ENCODE data around the gene HAL. TPM values are rescaled to one million over a fixed set of nuclear protein-coding genes. Genes with fewer than 3 reads are reported as not detected.

HAL gene
- total and polyA plus RNA-seq, 2 of the 13 experiments (the other 11 are each of a cell fraction or from before 2014, with no cell fraction given) = 0.89 to 37.8 TPM

DNA sequence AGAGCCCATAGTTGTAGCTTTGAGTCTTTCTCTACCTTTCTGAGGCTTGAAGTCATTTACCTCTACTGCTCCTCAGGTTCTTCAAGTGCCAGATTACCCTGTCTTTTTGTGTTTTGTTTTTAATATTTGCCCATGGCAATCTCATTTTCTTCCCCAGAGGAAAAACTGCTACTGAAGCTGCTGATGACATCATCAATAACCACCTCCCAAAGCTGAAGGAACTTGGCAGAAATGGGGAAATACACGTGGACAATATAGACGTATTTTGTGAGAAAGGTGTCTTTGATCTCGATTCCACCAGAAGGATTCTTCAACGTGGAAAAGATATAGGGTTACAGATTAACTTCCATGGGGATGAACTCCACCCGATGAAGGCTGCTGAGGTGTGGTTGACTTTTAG lies 35.9 kb downstream of the HAL start:
- no peak for FAIRE-seq
- ATAC-seq = no peak
- TF ChIP-seq CREB1 (IDR thresholded peaks at IDR 0.05) (peak; percentile 74), CREB1 (CRISPR knock-in tag; IDR thresholded peaks at IDR 0.05) (no peak), ATF7 (IDR thresholded peaks at IDR 0.05) (peak; percentile 95), ATF7 (CRISPR knock-in tag; IDR thresholded peaks at IDR 0.05) (no peak), SALL1 (CRISPR knock-in tag; IDR thresholded peaks at IDR 0.05) (no peak)
- no peak for DNase-seq (ENCODE audit: low spot score)
- Histone ChIP-seq H4K20me1 (ENCODE audit: insufficient read depth, low read length) (no peaks in the 10 kb centered on the region), H3K4me3 (replicated peaks in 1 of 3; ENCODE audit: insufficient read depth in 1 of 3, low read depth in 2 of 3, low read length in 3 of 3) (no peak overlapping the region), H3K9ac (ENCODE audit: insufficient read depth, low read depth, low read length) (no peak overlapping the region), H2AFZ (ENCODE audit: low read length) (no peak overlapping the region), H3K4me1 (ENCODE audit: insufficient read depth, low read length) (peaks cover 48% of the 10 kb centered on the region), H3K27me3 (ENCODE audit: control insufficient read depth in 1 of 2, insufficient read depth in 2 of 2, low read length in 2 of 2) (no peaks in the 10 kb centered on the region), H3K36me3 (replicated peaks in 1 of 2; ENCODE audit: control insufficient read depth in 1 of 2, insufficient read depth in 2 of 2, low read length in 2 of 2) (peaks cover 0 to 1% of the 10 kb centered on the region in 2 experiments; a peak in 2 of 5 replicates), H3K9me3 (ENCODE audit: low read length) (no peaks in the 10 kb centered on the region), H3K27ac (ENCODE audit: extremely low read length, insufficient read depth, low read length) (no peak overlapping the region), H3K79me2 (ENCODE audit: insufficient read depth, low read length) (no peaks in the 10 kb centered on the region), H3K4me2 (ENCODE audit: low read depth, low read length) (no peak overlapping the region)
- in situ Hi-C loops (cut with HindIII; ENCODE audit: extremely low pct_ligation_motif_present, low pct_unique_long_range_greater_than_20kb) (no loop called here), intact Hi-C loops (cut with micrococcal nuclease; ENCODE audit: unreplicated experiment) (no loop called here)
- ChIA-PET POLR2A (interaction anchor here (1.6 to 2.4 kb wide), 4 partner anchors 17 to 42 kb away, joined by 4 to 13 read pairs (median 9); partner anchors contain the start of genes AMDHD1, CCDC38 and HAL), CTCF (ENCODE audit: low intra/inter-chr PET ratio, low total read pairs) (no interaction called here)
- BruUV-seq (replicated peaks) = no TSS peak
- WGBS (ENCODE audit: low lambda C conversion rate) = 48% methylated on average over 5 of the region's 5 CpGs

GRCh38 chr12:95959107-95959506 lies 37.0 kb downstream of the HAL start:
- Histone ChIP-seq H3K27ac (ENCODE audit: extremely low read length, insufficient read depth, low read length) (no peak overlapping the region), H3K9me3 (ENCODE audit: low read length) (no peaks in the 10 kb centered on the region), H4K20me1 (ENCODE audit: insufficient read depth, low read length) (no peaks in the 10 kb centered on the region), H3K79me2 (ENCODE audit: insufficient read depth, low read length) (no peaks in the 10 kb centered on the region), H3K4me3 (replicated peaks in 1 of 3; ENCODE audit: insufficient read depth in 1 of 3, low read depth in 2 of 3, low read length in 3 of 3) (no peak overlapping the region), H3K27me3 (ENCODE audit: control insufficient read depth in 1 of 2, insufficient read depth in 2 of 2, low read length in 2 of 2) (no peaks in the 10 kb centered on the region), H3K4me2 (ENCODE audit: low read depth, low read length) (no peak overlapping the region), H3K9ac (ENCODE audit: insufficient read depth, low read depth, low read length) (no peak overlapping the region), H3K36me3 (replicated peaks in 1 of 2; ENCODE audit: control insufficient read depth in 1 of 2, insufficient read depth in 2 of 2, low read length in 2 of 2) (peaks cover 0 to 1% of the 10 kb centered on the region in 2 experiments; a peak in 2 of 5 replicates), H3K4me1 (ENCODE audit: insufficient read depth, low read length) (peaks cover 45% of the 10 kb centered on the region), H2AFZ (ENCODE audit: low read length) (no peak overlapping the region)
- BruUV-seq (replicated peaks) = no TSS peak
- intact Hi-C loops (cut with micrococcal nuclease; ENCODE audit: unreplicated experiment) = loop anchor here (1.0 to 10.0 kb wide), 3 partner anchors 38 to 134 kb away; partner anchors contain the start of gene HAL
- ATAC-seq (peak; percentile 89), DNase-seq (ENCODE audit: low spot score) (peak; percentile 59), FAIRE-seq (no peak)
- in situ Hi-C loops (cut with HindIII; ENCODE audit: extremely low pct_ligation_motif_present, low pct_unique_long_range_greater_than_20kb) = no loop called here
- POLR2A ChIA-PET = interaction anchor here (1.6 to 2.4 kb wide), 4 partner anchors 16 to 41 kb away, joined by 4 to 13 read pairs (median 9); partner anchors contain the start of genes AMDHD1, CCDC38 and HAL
- 90% methylated on average over 1 of the region's 1 CpG for WGBS (ENCODE audit: low lambda C conversion rate)
- CTCF ChIA-PET (ENCODE audit: low intra/inter-chr PET ratio, low total read pairs) = interaction anchor here (1.3 kb wide), 1 partner anchor 40 kb away, joined by 7 read pairs; no protein-coding TSS in a partner anchor
- no peak for TF ChIP-seq CHD4 (IDR thresholded peaks at IDR 0.05; ENCODE audit: borderline replicate concordance, low read length)
- no peak for TF ChIP-seq ZNF550 (CRISPR knock-in tag; IDR thresholded peaks at IDR 0.05; ENCODE audit: borderline replicate concordance)
- TF ChIP-seq RBM22 (optimal IDR thresholded peaks at IDR 0.05; ENCODE audit: low read length) = no peak
- no peak for TF ChIP-seq TCF12 (IDR thresholded peaks at IDR 0.05)
- TF ChIP-seq TCF12 (CRISPR knock-in tag; IDR thresholded peaks at IDR 0.05) = no peak
- no peak for TF ChIP-seq MYNN (CRISPR knock-in tag; IDR thresholded peaks at IDR 0.05; ENCODE audit: low read depth)
- TF ChIP-seq ZNF746 (CRISPR knock-in tag; IDR thresholded peaks at IDR 0.05) = no peak
- no peak for TF ChIP-seq ZNF629 (CRISPR knock-in tag; conservative IDR thresholded peaks at IDR 0.05)
- TF ChIP-seq, protein P1, sequence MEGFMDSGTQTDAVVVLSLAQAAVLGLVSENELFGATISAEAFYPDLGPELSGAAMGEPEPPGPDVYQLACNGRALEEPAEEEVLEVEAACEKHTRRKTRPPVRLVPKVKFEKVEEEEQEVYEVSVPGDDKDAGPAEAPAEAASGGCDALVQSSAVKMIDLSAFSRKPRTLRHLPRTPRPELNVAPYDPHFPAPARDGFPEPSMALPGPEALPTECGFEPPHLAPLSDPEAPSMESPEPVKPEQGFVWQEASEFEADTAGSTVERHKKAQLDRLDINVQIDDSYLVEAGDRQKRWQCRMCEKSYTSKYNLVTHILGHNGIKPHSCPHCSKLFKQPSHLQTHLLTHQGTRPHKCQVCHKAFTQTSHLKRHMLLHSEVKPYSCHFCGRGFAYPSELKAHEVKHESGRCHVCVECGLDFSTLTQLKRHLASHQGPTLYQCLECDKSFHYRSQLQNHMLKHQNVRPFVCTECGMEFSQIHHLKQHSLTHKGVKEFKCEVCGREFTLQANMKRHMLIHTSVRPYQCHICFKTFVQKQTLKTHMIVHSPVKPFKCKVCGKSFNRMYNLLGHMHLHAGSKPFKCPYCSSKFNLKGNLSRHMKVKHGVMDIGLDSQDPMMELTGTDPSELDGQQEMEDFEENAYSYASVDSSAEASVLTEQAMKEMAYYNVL (CRISPR knock-in tag; IDR thresholded peaks at IDR 0.05; ENCODE audit: borderline replicate concordance) = no peak
- TF ChIP-seq HNRNPK (IDR thresholded peaks at IDR 0.05; ENCODE audit: low read depth, low read length, poor library complexity, severe bottlenecking) = no peak
- no peak for TF ChIP-seq ZNF367 (CRISPR knock-in tag; IDR thresholded peaks at IDR 0.05; ENCODE audit: borderline replicate concordance)
- TF ChIP-seq NPAS2 (CRISPR knock-in tag; IDR thresholded peaks at IDR 0.05; ENCODE audit: borderline replicate concordance) = no peak
- no peak for TF ChIP-seq ATM (IDR thresholded peaks at IDR 0.05; ENCODE audit: borderline replicate concordance)
- TF ChIP-seq ZNF496 (CRISPR knock-in tag; IDR thresholded peaks at IDR 0.05; ENCODE audit: insufficient replicate concordance) = no peak
